GM12878 (cell line): ENCODE results near the gene FAM53B. TPM values are rescaled to one million over a fixed set of nuclear protein-coding genes. Genes with fewer than 3 reads are reported as not detected.
A peak's percentile ranks its signal among the peaks of the same experiment; 100 is the strongest.

Experiments
- ATAC-seq: fragments of 200-7000 bp; cut with Tn5 transposase; 3 replicates; pipeline ENCODE4 v1.9.1; 2020; ENCODE audit warnings: mild to moderate bottlenecking, moderate library complexity
- BruUV-seq: library from RNA; stranded (reverse); fragments of 400-500 nt; replicated peaks from 2 replicates; lab custom pipeline; 2021; lab: Mats Ljungman, UMichigan
- CTCF ChIA-PET: fragments of 300-600 bp; sonication (Branson Sonifier 250); formaldehyde crosslinking; extraction: SDS; loops from one replicate; lab custom pipeline; 2021; ENCODE audit warnings: inconsistent platforms; lab: Yijun Ruan, JAX
- POLR2A ChIA-PET: fragments of 350-600 bp; formaldehyde crosslinking; extraction: SDS; loops from one replicate; lab custom pipeline; 2021; ENCODE audit warnings: inconsistent platforms; lab: Charles Lee
- RAD21 ChIA-PET: fragments of 300-600 bp; sonication (Branson Sonifier 250); formaldehyde crosslinking; loops from one replicate; lab custom pipeline; 2023; ENCODE audit warnings: antibody characterized with exemption; ENCODE audit not compliant: unreplicated experiment; lab: Charles Lee
- SMC1A ChIA-PET: fragments of 300-600 bp; sonication (Branson Sonifier 250); formaldehyde crosslinking; loops from one replicate; lab custom pipeline; 2023; ENCODE audit not compliant: unreplicated experiment, uncharacterized antibody; lab: Charles Lee
- DNase-seq: peaks from one replicate; pipeline ENCODE4 v3.0.0-alpha.2; 2011; ENCODE audit warnings: low read depth, low spot score
- FAIRE-seq: peaks from 3 replicates; lab custom pipeline; 2011; peaks lifted over from hg19 to GRCh38; lab: Jason Lieb, UNC
- H2AFZ ChIP-seq: 2 replicates; pipeline ENCODE4 v1.6.0; 2011; ENCODE audit warnings: low read depth, low read length, control low read depth; ENCODE audit not compliant: control insufficient read depth
- H3K27ac ChIP-seq: 2 replicates; pipeline ENCODE4 v1.5.1; 2011; ENCODE audit warnings: control low read depth; ENCODE audit not compliant: control insufficient read depth, insufficient read depth
- H3K27me3 ChIP-seq, 2 experiments: replicated peaks in 1 of 2; 2 replicates each; pipeline versions ENCODE4 v1.6.0 to v1.6.1; 2011; ENCODE audit warnings: low read length in 1 of 2; ENCODE audit not compliant: control insufficient read depth in 2 of 2, insufficient read depth in 2 of 2
- H3K36me3 ChIP-seq, 2 experiments: 2 replicates each; pipeline ENCODE4 v1.5.1; 2011; ENCODE audit warnings: low read length in 1 of 2; ENCODE audit not compliant: control insufficient read depth in 2 of 2, insufficient read depth in 2 of 2
- H3K4me1 ChIP-seq: 2 replicates; pipeline ENCODE4 v1.6.1; 2011; ENCODE audit warnings: mild to moderate bottlenecking, low read length, moderate library complexity, mixed read lengths; ENCODE audit not compliant: control insufficient read depth, insufficient read depth
- H3K4me2 ChIP-seq: 2 replicates; pipeline ENCODE4 v1.6.0; 2011; ENCODE audit warnings: control low read depth; ENCODE audit not compliant: control insufficient read depth, insufficient read depth
- H3K4me3 ChIP-seq: fragments of 200-600 bp; sonication (generic); 2 replicates; pipeline ENCODE4 v1.5.1; 2016
- H3K79me2 ChIP-seq: 2 replicates; pipeline ENCODE4 v1.6.0; 2011; ENCODE audit warnings: low read length; ENCODE audit not compliant: control insufficient read depth, insufficient read depth
- H3K9ac ChIP-seq: 2 replicates; pipeline ENCODE4 v1.8.0; 2011; ENCODE audit warnings: low read length, control low read depth, mixed read lengths; ENCODE audit not compliant: control insufficient read depth, insufficient read depth
- H3K9me3 ChIP-seq: replicated peaks from 3 replicates; pipeline ENCODE4 v1.5.1; 2011; ENCODE audit warnings: mild to moderate bottlenecking, low read length; ENCODE audit not compliant: control insufficient read depth, insufficient read depth
- H4K20me1 ChIP-seq: 2 replicates; pipeline ENCODE4 v1.6.0; 2011; ENCODE audit not compliant: control insufficient read depth, insufficient read depth
- CREM ChIP-seq: IDR thresholded peaks from 2 replicates; pipeline ENCODE4 v1.6.1; 2014; ENCODE audit warnings: antibody characterized with exemption, low read depth
- MAX ChIP-seq: IDR thresholded peaks from 2 replicates; pipeline ENCODE4 v1.6.1; 2012; ENCODE audit warnings: low read depth, low read length, improper control_type of control experiment
- RUNX3 ChIP-seq: IDR thresholded peaks from 2 replicates; pipeline ENCODE4 v1.6.1; 2012; ENCODE audit warnings: low read length, inconsistent platforms
- SMAD1 ChIP-seq: fragments of 450-650 bp; IDR thresholded peaks from 2 replicates; pipeline ENCODE4 v1.6.1; 2018; ENCODE audit warnings: mild to moderate bottlenecking, low read depth; ENCODE audit not compliant: partially characterized antibody
- SREBF1 ChIP-seq: IDR thresholded peaks from 2 replicates; pipeline ENCODE4 v1.6.1; 2012; ENCODE audit warnings: mild to moderate bottlenecking, low read length
- SRF ChIP-seq, 2 experiments: IDR thresholded peaks; 2 replicates each; pipeline ENCODE4 v1.6.1; 2011; ENCODE audit warnings: low read depth in 2 of 2, low read length in 2 of 2, mild to moderate bottlenecking in 1 of 2, moderate library complexity in 1 of 2
- USF1 ChIP-seq: IDR thresholded peaks from 2 replicates; pipeline ENCODE4 v1.6.1; 2011; ENCODE audit warnings: borderline replicate concordance, low read depth, mild to moderate bottlenecking, moderate library complexity, mixed read lengths, low read length; ENCODE audit not compliant: insufficient read depth; ENCODE audit errors: extremely low read length
- ZNF622 ChIP-seq: fragments of 450-650 bp; IDR thresholded peaks from 2 replicates; pipeline ENCODE4 v1.6.1; 2017; ENCODE audit warnings: mild to moderate bottlenecking, inconsistent platforms
- WGBS: methylation state at CpG from one replicate; pipeline ENCODE4 v1.1.6; 2016; ENCODE audit warnings: low lambda C conversion rate; ENCODE audit not compliant: insufficient replicate concordance, insufficient coverage; ENCODE audit errors: missing lambda C conversion rate; 5-methylcytosine and 5-hydroxymethylcytosine counted together
- in situ Hi-C: fragments of 300-500 bp; cut with MboI; formaldehyde crosslinking; loops from 9 replicates; pipeline ENCODE4 v1.14.3; 2018; ENCODE audit warnings: mixed read lengths
- intact Hi-C: fragments of 100-400 bp; cut with micrococcal nuclease; formaldehyde crosslinking; loops from one replicate; pipeline ENCODE4 v1.14.2; 2022; ENCODE audit not compliant: unreplicated experiment
- polyA plus RNA-seq, 11 experiments: library from polyadenylated mRNA; depleted of rRNA in 4 of 11; unstranded in 6 of 11; stranded (reverse) in 5 of 11; fragments of >200 nt; fragmentation: Nextera tagmentation in 4 of 11; fragmentation: Illumina TruSeq in 1 of 11; extraction: Ambion mirVana in 4 of 11; extraction: Trizol in 1 of 11; gene quantifications; 1 replicate in 1 of 11; 2 replicates in 10 of 11; pipeline versions ENCODE4 v1.2.1 to v1.2.3, GENCODE V29; 2011 to 2016; ENCODE audit warnings: inconsistent platforms in 2 of 11, missing spikeins in 2 of 11, low read depth in 1 of 11
- total RNA-seq, 4 experiments: library from RNA; depleted of rRNA in 3 of 4; stranded (reverse); fragments of >200 nt in 3 of 4; fragmentation: Illumina TruSeq in 1 of 4; extraction: Trizol in 1 of 4; gene quantifications; 2 replicates each; pipeline versions ENCODE4 v1.2.1 to v1.2.3, GENCODE V29; 2013 to 2021

FAM53B gene
- total and polyA plus RNA-seq, 10 of the 15 experiments (the other 5 are each of a cell fraction or from before 2014, with no cell fraction given), result 0.05 to 26.3 (median 8.1) TPM

GRCh38 chr10:124737708-124738107 lies 6.5 kb downstream of the FAM53B start:
- DNase-seq, result no peak
- ChIA-PET CTCF (interaction anchor here (1.4 kb wide), 1 partner anchor 15 kb away, joined by 3 read pairs; no protein-coding TSS in a partner anchor), POLR2A (interaction anchor here (0.6 to 1.4 kb wide), 5 partner anchors 13 to 167 kb away, joined by 3 to 6 read pairs (median 4); no protein-coding TSS in a partner anchor), SMC1A (interaction anchor here (2.2 to 8.0 kb wide), 2 partner anchors 14 to 50 kb away, joined by 7 to 351 read pairs; no protein-coding TSS in a partner anchor), RAD21 (interaction anchor here (2.0 to 8.2 kb wide), 2 partner anchors 17 to 49 kb away, joined by 9 to 360 read pairs; no protein-coding TSS in a partner anchor)
- Histone ChIP-seq H3K36me3 (peaks cover 0 to 1% of the 10 kb centered on the region in 2 experiments; a peak in 1 of 4 replicates), H3K4me2 (0 out of 2 replicates have a peak overlapping the region, but pooled peaks have one; percentile 5), H3K9me3 (no peaks in the 10 kb centered on the region), H2AFZ (no peak overlapping the region), H4K20me1 (no peaks in the 10 kb centered on the region; the same call in 1 of the 2 replicates), H3K27me3 (no peaks in the 10 kb centered on the region), H3K9ac (no peak overlapping the region), H3K4me1 (peaks cover 71% of the 10 kb centered on the region), H3K4me3 (no peak overlapping the region), H3K27ac (no peak overlapping the region), H3K79me2 (peaks cover 48% of the 10 kb centered on the region)
- intact Hi-C loops (no loop called here), in situ Hi-C loops (no loop called here)
- no peak for FAIRE-seq
- no peak for ATAC-seq
- WGBS, result 0% methylated on average over 2 of the region's 2 CpGs
- BruUV-seq, result no TSS peak
- TF ChIP-seq MAX, result no peak
- TF ChIP-seq RUNX3, result peak; percentile 28; the same call in 1 of the 2 replicates

GRCh38 chr10:124737221-124737620 lies 7.0 kb downstream of the FAM53B start:
- ChIA-PET CTCF (interaction anchor here (1.4 kb wide), 1 partner anchor 14 kb away, joined by 3 read pairs; no protein-coding TSS in a partner anchor), SMC1A (interaction anchor here (2.2 to 8.0 kb wide), 2 partner anchors 13 to 50 kb away, joined by 7 to 351 read pairs; no protein-coding TSS in a partner anchor)
- Histone ChIP-seq H3K4me2 (no peak overlapping the region), H3K9ac (no peak overlapping the region), H3K79me2 (peaks cover 46% of the 10 kb centered on the region), H3K9me3 (no peaks in the 10 kb centered on the region), H3K4me1 (peaks cover 74% of the 10 kb centered on the region), H3K27me3 (no peaks in the 10 kb centered on the region), H3K4me3 (no peak overlapping the region), H4K20me1 (no peaks in the 10 kb centered on the region; the same call in 1 of the 2 replicates)
- ATAC-seq, result no peak
- 64% methylated on average over 7 of the region's 7 CpGs for WGBS
- intact Hi-C loops, result no loop called here
- in situ Hi-C loops, result no loop called here
- DNase-seq, result no peak
- TF ChIP-seq CREM (no peak), SMAD1 (no peak), USF1 (no peak), SRF (IDR thresholded peaks at IDR 0.05; ENCODE audit: low read depth in 2 of 2, low read length in 2 of 2) (no peak), SREBF1 (no peak), ZNF622 (no peak)
- TF ChIP-seq, all 136 proteins: peak for 0
- no TSS peak for BruUV-seq
- POLR2A ChIA-PET, result interaction anchor here (0.6 to 1.4 kb wide), 7 partner anchors 13 to 168 kb away, joined by 3 to 6 read pairs (median 3); no protein-coding TSS in a partner anchor
- FAIRE-seq, result no peak
- Histone ChIP-seq H3K27ac (no peak overlapping the region), H3K36me3 (peaks cover 0 to 1% of the 10 kb centered on the region in 2 experiments; a peak in 1 of 4 replicates), H2AFZ (no peak overlapping the region)
- RAD21 ChIA-PET, result interaction anchor here (2.0 to 8.2 kb wide), 2 partner anchors 17 to 48 kb away, joined by 9 to 360 read pairs; no protein-coding TSS in a partner anchor
